Upper lobe of left lung (tissue), 4 donors: ENCODE measurements around the gene CYP2B6.

Experiments used
- POLR2A ChIP-seq, 4 donors: fragments of 450-650 bp; IDR thresholded peaks; one replicate each; pipeline ENCODE4 v1.5.1; 2016 to 2017; ENCODE audit warnings: antibody characterized with exemption in 4 of 4, mild to moderate bottlenecking in 2 of 4
- TF ChIP-seq, protein P1 (sequence below), 6 experiments: fragments of 450-650 bp in 4 of 6; fragments of 200-600 bp in 2 of 6; sonication (generic) in 2 of 6; IDR thresholded peaks; one replicate each; pipeline ENCODE4 v1.5.1; 2016 to 2019; ENCODE audit warnings: antibody characterized with exemption in 6 of 6

DNA sequence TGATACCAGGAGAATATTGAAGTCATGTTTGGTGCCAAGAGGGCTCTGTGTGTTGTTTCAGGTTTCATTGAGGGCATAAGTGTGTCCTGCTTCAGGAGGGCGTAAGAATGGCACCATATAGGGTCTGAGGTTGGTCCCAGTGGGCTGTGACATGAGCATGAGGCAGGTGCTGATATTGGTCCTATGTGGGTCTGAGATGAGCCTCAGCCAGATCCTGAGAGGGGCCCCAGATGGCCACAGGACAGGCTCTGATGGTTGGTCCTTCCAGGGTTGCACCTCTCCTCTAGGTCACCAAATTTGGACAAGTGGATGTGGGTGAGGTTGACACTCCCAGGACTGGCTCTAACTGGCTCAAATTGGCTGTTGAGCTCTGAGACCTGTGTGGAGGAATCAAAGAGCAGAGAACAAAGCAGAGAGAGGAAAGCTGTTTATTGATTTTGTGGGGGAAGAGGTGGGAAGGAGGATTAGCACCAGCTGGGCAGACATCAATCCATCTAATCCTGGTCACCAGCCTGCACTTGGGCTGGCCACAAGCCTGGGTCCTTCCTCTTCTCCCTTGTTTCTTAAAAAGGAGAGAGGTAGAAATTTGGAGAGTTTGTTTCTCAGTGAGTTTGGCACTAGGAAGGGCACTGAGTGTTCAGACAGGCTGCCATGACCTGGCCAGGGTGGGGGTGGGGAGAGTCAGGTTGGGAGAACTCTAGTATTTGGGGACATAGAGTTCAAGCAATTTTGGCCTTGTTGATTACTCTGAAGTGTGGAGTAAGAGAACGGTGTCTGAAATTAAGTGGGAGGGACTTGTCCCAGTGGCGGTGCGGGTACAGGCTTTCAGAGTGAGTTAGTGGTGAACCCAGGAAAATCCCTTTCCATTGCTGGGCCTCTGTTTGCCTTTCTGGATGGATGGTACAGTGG, 38.7 kb downstream of the CYP2B6 start:
- TF ChIP-seq, protein P1, sequence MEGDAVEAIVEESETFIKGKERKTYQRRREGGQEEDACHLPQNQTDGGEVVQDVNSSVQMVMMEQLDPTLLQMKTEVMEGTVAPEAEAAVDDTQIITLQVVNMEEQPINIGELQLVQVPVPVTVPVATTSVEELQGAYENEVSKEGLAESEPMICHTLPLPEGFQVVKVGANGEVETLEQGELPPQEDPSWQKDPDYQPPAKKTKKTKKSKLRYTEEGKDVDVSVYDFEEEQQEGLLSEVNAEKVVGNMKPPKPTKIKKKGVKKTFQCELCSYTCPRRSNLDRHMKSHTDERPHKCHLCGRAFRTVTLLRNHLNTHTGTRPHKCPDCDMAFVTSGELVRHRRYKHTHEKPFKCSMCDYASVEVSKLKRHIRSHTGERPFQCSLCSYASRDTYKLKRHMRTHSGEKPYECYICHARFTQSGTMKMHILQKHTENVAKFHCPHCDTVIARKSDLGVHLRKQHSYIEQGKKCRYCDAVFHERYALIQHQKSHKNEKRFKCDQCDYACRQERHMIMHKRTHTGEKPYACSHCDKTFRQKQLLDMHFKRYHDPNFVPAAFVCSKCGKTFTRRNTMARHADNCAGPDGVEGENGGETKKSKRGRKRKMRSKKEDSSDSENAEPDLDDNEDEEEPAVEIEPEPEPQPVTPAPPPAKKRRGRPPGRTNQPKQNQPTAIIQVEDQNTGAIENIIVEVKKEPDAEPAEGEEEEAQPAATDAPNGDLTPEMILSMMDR (IDR thresholded peaks at IDR 0.05): no peak
- no peak for TF ChIP-seq POLR2A (IDR thresholded peaks at IDR 0.05)
